ENCODE results near the gene PTMS. TPM values are rescaled to one million over a fixed set of nuclear protein-coding genes. Genes with fewer than 3 reads are reported as not detected.

Gene PTMS
- total RNA-seq, 1 donor from 2014 or later, result 95.4 TPM

DNA sequence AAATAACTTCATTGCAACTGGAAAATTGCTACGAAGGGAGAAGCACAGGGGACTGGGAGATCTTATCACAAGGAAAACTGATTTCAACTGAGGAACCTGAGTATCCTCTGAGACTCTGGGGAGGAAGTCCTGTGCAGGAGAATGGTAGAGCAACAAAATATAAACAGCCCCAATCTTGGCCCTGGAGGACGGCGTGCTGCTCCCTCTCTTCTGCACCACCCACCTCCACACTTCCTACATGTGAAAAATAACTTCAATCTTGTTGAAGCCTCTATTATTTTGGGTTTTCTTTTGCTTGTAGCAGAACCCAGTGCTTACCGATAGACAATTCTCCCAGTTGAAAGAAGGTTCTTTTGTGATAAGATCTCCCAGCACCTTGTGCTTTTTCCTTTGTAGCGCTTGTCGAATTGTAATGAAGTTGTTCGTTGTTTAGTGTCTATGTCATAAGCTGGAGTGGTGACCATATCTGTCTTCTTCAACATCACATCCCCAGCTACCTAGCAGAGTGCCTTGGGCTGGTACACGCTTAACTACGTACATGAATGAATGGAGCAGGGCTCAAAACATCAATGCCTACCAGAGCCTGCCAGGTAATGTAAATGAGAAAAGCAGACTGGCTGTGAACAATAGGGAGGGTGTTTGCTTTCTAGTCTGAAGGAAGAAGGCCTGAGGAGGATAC lies 20.4 kb downstream of the PTMS start:
- intact Hi-C loops (cut with micrococcal nuclease), result no loop called here

- intact Hi-C loops (cut with micrococcal nuclease), result no loop called here
Measured at GRCh38 chr12:6787309-6787708, 21.1 kb downstream of the PTMS start.

DNA sequence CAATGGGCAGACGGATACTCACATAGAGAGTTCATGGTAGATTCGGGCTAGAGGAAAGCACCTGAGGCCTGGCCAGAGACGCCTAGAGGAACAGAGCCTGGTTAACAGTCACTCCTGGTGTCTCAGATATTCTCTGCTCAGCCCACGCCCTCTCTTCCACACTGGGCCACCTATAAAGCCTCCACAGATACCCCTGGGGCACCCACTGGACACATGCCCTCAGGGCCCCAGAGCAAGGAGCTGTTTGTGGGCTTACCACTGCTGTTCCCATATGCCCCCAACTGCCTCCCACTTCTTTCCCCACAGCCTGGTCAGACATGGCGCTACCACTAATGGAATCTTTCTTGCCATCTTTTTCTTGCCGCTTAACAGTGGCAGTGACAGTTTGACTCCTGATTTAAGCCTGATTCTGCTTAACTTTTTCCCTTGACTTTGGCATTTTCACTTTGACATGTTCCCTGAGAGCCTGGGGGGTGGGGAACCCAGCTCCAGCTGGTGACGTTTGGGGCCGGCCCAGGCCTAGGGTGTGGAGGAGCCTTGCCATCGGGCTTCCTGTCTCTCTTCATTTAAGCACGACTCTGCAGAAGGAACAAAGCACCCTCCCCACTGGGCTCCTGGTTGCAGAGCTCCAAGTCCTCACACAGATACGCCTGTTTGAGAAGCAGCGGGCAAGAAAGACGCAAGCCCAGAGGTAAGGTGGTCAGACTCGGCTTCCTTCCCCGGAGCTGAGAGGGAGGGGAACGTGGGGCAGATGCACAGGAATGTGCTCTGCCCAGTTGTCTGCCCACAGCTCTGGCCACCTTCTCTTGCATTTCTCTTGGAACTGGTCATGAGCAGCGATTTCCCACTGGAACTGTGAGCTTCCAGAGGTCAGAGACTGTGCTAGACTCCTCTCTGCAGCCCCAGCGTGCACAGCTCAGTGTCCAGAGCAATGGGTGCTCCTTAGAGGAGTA lies 23.1 kb downstream of the PTMS start, which contains the start of gene CD4:
CD4 (plus strand) TSS at position 557 of the 953 bp plus-strand sequence. CDS start 10,611 bp downstream, outside the sequence.
- intact Hi-C loops (cut with micrococcal nuclease), result loop anchor here (1.0 to 2.0 kb wide), 4 partner anchors 10 to 64 kb away; partner anchors contain the start of genes COPS7A, MLF2 and PTMS

DNA sequence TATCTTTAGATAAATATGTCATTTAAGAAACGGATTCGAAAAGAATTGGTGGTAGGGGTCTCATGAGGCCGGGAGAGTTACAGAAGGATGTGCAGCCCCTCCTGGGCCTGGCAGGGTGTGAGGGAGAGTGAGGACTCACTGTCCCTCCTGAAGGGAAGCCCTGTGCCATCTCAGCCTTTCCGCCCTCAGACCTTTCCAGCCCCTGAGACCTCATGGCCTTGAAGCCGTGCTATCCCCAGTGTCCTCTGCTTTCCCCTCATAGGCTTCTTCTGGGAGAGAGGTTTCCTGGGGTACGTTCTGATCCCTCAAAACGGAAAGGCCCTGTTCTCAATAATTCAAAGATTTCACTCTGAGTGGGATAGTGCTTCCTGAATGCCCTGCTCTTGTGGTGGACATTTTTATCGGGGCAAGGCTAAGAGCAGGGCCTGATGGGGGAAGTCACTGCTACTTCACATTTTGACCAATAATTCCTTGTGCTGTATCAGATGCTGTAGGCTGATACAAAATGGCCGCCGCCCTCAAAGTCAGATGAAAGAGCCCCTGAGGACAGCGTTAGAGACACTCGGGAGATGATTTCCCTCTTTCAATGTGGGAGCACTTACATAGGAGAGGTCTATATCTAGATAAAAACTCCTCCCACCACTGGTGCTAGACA lies 24.5 kb downstream of the PTMS start:
- intact Hi-C loops (cut with micrococcal nuclease), result loop anchor here (5.0 kb wide), 3 partner anchors 37 to 233 kb away; partner anchors contain the start of genes IFFO1, P3H3 and PIANP

DNA sequence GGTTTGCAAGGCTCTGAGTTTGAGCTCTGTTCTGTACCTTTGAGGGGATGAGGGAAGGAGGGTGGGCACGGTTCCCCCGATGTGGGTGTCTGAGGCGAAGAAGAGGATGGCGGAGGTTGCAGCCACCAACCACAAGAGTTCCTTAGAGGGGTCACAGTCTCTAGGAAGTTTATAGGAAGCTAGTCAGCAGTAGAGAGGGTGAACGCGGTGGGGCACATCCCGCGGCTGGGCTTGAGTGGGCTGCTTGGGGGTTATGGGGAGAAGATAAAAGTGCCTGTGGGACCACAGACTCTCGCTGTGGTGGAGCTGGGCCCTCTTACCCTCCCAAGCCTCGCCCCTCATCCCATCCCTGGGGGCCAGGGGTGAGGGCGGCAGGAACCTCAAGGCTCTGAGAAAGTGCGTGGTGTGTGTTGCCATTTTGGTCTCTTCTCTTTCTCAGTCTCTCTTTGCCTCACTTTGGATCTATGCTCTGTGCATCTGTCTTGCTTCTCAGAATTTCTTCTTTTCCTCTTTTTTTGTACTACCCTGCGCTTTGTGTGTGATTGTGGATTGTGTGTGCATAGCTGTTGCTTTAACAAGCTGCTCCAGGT lies 25.9 kb downstream of the PTMS start:
- intact Hi-C loops (cut with micrococcal nuclease), result loop anchor here (5.0 kb wide), 3 partner anchors 35 to 235 kb away; partner anchors contain the start of genes IFFO1, P3H3 and PIANP

GRCh38 chr12:6792522-6793201 lies 26.5 kb downstream of the PTMS start:
- intact Hi-C loops (cut with micrococcal nuclease), result loop anchor here (5.0 kb wide), 3 partner anchors 35 to 235 kb away; partner anchors contain the start of genes IFFO1, P3H3 and PIANP

- intact Hi-C loops (cut with micrococcal nuclease), result no loop called here
Measured at GRCh38 chr12:6795088-6795487, 28.9 kb downstream of the PTMS start.

- intact Hi-C loops (cut with micrococcal nuclease), result no loop called here
Measured at GRCh38 chr12:6796576-6796975, 30.4 kb downstream of the PTMS start.

- intact Hi-C loops (cut with micrococcal nuclease), result no loop called here
Measured at GRCh38 chr12:6799147-6799546, 33.0 kb downstream of the PTMS start.

DNA sequence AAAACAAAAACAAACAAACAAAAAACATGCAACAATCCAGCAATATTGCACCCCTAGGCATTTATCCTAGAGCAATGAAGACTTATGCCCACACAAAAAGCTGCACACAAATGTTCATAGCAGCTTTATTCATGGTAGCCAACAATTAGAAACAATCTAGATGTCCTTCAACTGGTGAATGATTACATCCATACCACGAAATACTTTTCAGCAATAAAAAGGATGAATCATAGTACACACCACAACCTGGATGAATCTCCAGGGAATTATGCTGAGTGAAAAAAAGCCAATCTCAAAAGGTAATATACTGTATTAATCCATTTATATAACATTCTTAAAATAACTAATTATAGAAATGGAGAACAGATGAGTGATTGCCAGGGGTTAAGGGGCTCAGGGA lies 41.0 kb downstream of the PTMS start:
- intact Hi-C loops (cut with micrococcal nuclease), result no loop called here

DNA sequence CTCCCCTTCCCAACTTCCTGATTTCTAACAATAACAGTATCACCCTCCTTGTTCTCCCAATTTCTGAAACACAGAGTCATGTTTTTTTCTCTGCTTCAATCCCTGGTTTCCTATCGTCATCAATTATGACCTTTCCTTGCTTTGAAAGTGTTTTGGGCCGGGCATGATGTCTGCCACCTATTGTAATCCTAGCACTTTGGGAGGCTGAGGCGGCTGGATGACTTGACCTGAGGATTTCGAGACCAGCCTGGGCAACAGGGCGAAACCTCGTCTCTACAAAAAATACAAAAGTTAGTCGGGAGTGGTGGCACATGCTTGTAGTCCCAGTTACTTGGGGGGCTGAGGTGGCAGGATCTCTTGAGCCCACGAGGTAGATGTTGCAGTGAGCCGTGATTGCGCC lies 42.9 kb downstream of the PTMS start:
- intact Hi-C loops (cut with micrococcal nuclease), result no loop called here

GRCh38 chr12:6810758-6811157 lies 44.6 kb downstream of the PTMS start:
- intact Hi-C loops (cut with micrococcal nuclease), result no loop called here

DNA sequence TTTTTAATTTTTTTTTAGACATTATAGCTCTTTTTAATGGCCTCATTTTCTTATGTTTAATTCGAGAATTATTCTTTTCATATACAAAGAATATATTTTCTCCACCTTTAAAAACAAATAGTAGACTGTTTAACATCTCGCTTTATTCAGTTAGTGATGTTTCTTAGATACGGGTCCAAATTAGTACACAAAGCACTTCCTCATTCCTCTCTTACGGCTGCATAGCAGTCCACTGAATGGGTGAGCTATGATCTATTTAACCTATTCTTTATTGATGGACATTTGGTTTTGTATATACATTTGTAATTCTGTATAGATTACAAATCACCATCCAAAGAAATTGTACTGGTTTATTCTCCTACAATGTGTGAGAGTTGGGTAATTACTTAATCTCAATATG lies 47.2 kb downstream of the PTMS start:
- intact Hi-C loops (cut with micrococcal nuclease), result no loop called here

DNA sequence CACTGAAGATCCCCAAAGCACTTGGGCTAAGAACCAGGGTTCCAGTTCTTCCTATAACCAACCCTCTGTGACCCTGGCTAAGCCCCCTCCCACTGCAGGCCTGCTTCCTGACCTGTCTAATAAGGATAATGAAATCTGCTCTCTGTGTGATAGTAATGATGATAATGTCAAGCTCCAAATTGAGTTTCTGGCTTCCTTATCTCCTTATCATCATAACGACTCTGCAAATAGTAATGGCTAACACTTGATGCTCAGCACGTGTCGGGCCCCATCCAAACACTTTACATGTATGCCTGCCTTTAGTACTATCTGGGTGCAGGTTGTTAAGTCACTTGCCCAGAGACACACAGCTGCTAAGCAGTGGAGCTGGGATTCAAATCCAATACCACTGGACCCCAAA lies 50.4 kb downstream of the PTMS start:
- intact Hi-C loops (cut with micrococcal nuclease), result no loop called here

GRCh38 chr12:6817098-6817497 lies 50.9 kb downstream of the PTMS start:
- intact Hi-C loops (cut with micrococcal nuclease), result no loop called here

GRCh38 chr12:6817662-6818157 lies 51.5 kb downstream of the PTMS start:
- intact Hi-C loops (cut with micrococcal nuclease), result no loop called here

DNA sequence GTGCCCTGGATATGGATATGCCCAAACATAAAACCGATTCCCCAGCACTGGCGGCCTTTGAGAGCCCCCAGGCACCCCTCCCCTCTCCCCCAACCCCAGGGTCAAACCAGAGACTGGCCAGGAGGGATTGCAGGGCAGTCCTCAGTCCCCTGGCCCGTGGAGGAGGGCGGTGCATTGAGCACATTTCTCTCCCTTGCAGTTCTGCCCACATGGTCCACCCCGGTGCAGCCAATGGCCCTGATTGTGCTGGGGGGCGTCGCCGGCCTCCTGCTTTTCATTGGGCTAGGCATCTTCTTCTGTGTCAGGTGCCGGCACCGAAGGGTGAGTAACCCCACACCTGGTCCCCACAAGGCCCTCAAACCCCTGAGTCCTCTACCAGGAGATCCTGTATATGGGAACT lies 52.1 kb downstream of the PTMS start:
- intact Hi-C loops (cut with micrococcal nuclease), result no loop called here

GRCh38 chr12:6818645-6819044 lies 52.5 kb downstream of the PTMS start:
- intact Hi-C loops (cut with micrococcal nuclease), result no loop called here

DNA sequence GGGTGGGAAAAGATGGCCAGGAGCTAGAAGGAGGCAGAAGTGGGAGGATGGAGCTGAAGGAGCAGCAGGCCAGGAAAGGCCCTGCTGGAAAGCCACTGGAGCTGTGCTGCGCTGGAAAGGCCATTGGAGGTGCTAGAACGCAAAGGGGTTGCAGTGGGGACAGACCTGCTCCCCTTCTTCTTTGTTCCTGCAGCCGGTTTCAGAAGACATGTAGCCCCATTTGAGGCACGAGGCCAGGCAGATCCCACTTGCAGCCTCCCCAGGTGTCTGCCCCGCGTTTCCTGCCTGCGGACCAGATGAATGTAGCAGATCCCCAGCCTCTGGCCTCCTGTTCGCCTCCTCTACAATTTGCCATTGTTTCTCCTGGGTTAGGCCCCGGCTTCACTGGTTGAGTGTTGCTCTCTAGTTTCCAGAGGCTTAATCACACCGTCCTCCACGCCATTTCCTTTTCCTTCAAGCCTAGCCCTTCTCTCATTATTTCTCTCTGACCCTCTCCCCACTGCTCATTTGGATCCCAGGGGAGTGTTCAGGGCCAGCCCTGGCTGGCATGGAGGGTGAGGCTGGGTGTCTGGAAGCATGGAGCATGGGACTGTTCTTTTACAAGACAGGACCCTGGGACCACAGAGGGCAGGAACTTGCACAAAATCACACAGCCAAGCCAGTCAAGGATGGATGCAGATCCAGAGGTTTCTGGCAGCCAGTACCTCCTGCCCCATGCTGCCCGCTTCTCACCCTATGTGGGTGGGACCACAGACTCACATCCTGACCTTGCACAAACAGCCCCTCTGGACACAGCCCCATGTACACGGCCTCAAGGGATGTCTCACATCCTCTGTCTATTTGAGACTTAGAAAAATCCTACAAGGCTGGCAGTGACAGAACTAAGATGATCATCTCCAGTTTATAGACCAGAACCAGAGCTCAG lies 53.2 kb downstream of the PTMS start:
- intact Hi-C loops (cut with micrococcal nuclease), result no loop called here

Data from T-helper 2 cell treated with Interferon-gamma antibody and Interleukin-4, amounts not matched to agents 100 ng/mL and 5 ng/mL, for 36 hours (primary cell).